ENCODE results near the gene ATG4C. TPM values are rescaled to one million over a fixed set of nuclear protein-coding genes. Genes with fewer than 3 reads are reported as not detected.

Gene ATG4C
- total and polyA plus RNA-seq, 12 donors = 2.1 to 16.1 (median 8.4) TPM

GRCh38 chr1:62901650-62902049 lies 117.7 kb downstream of the ATG4C start:
- intact Hi-C loops (cut with DNase I) = no loop called here
- Histone ChIP-seq H3K9me3 (replicated peaks in 1 of 3) (no peaks in the 10 kb centered on the region), H3K4me1 (replicated peaks in 1 of 2) (no peaks in the 10 kb centered on the region), H3K27ac (no peak overlapping the region), H3K36me3 (replicated peaks in 1 of 2) (no peaks in the 10 kb centered on the region), H3K27me3 (no peaks in the 10 kb centered on the region), H3K4me3 (no peak overlapping the region)
- DNase-seq = no peak
- 66 to 93% (median 79%) methylated on average over 1 of the region's 1 CpG for WGBS, 4 donors
- TF ChIP-seq CTCF (IDR thresholded peaks at IDR 0.05) = no peak
- no peak for TF ChIP-seq POLR2A (IDR thresholded peaks at IDR 0.05)

- H3K36me3 ChIP-seq (replicated peaks in 1 of 2) = no peaks in the 10 kb centered on the region
- intact Hi-C loops (cut with DNase I) = no loop called here
- no peaks in the 10 kb centered on the region for H3K9me3 ChIP-seq (replicated peaks in 1 of 3)
- DNase-seq = no peak
- H3K4me3 ChIP-seq = no peak overlapping the region
- 84 to 93% (median 91%) methylated on average over 12 of the region's 12 CpGs for WGBS, 4 donors
- no peak overlapping the region for H3K27ac ChIP-seq
- H3K4me1 ChIP-seq (replicated peaks in 1 of 2) = no peaks in the 10 kb centered on the region
- no peaks in the 10 kb centered on the region for H3K27me3 ChIP-seq
- TF ChIP-seq CTCF (IDR thresholded peaks at IDR 0.05) (no peak), POLR2A (IDR thresholded peaks at IDR 0.05) (no peak)
Measured at GRCh38 chr1:62903522-62903921, 119.6 kb downstream of the ATG4C start.

DNA sequence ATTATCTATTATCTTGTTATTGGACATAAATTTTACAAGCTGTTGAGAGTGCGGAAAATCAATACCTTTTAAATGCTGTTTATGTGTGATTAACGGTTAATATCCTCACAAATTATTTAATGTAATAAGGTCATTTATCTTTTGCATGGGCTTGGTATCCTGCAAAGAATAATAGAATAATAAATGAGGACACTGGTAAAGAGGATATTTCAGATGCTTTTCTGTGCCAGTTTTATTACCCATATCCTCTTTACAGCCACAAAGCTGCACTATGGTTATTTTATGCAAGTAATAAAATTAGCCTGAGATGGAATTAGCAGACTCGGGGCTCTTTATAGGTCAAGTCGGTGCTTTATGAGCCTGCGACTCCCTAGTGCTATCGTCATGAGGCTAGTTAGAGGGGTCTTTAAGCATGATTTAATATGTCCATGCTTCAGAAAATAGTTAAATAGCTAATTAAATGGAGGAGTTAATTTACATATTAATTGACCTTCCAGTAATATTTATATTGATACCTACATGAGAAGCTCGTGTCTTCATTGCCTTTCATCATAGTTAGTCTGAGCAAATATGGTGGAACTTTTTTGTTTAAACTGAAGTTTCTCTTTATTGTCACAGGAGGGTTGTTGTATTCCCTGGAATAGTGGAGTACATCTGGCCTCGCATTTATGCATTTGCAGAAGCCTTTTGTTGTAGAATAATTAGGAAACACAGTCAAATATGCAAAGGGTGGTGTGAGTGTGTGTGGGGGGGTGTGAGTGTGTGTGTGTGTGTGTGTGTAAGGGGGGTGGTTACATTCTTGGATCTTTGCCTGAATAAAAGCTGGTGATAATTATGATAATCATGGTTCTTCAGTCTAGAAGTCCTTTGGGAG lies 120.3 kb downstream of the ATG4C start:
- Histone ChIP-seq H3K27me3 (no peaks in the 10 kb centered on the region), H3K36me3 (replicated peaks in 1 of 2) (no peaks in the 10 kb centered on the region), H3K9me3 (replicated peaks in 1 of 3) (no peaks in the 10 kb centered on the region), H3K4me3 (no peak overlapping the region), H3K4me1 (replicated peaks in 1 of 2) (no peaks in the 10 kb centered on the region), H3K27ac (no peak overlapping the region)
- TF ChIP-seq CTCF (IDR thresholded peaks at IDR 0.05) = no peak
- no peak for TF ChIP-seq POLR2A (IDR thresholded peaks at IDR 0.05)
- WGBS, 4 donors = 82 to 87% (median 85%) methylated on average over 8 of the region's 8 CpGs
- DNase-seq = no peak
- intact Hi-C loops (cut with DNase I) = no loop called here

GRCh38 chr1:62904856-62905225 lies 120.9 kb downstream of the ATG4C start:
- Histone ChIP-seq H3K4me3 (no peak overlapping the region), H3K9me3 (replicated peaks in 1 of 3) (no peaks in the 10 kb centered on the region), H3K36me3 (replicated peaks in 1 of 2) (no peaks in the 10 kb centered on the region), H3K27ac (no peak overlapping the region), H3K4me1 (replicated peaks in 1 of 2) (no peaks in the 10 kb centered on the region), H3K27me3 (no peaks in the 10 kb centered on the region)
- 76 to 86% (median 80%) methylated on average over 5 of the region's 5 CpGs for WGBS, 4 donors
- DNase-seq = no peak
- intact Hi-C loops (cut with DNase I) = no loop called here
- TF ChIP-seq POLR2A (IDR thresholded peaks at IDR 0.05) (no peak), CTCF (IDR thresholded peaks at IDR 0.05) (no peak)

Data from adrenal gland (tissue), 12 donors.